Upper lobe of left lung (tissue), 6 donors: ENCODE results near the gene ADAMTS13. TPM values are rescaled to one million over a fixed set of nuclear protein-coding genes. Genes with fewer than 3 reads are reported as not detected.

Source experiments
- ATAC-seq, 2 donors: fragments of 200-7000 bp; cut with Tn5 transposase; one replicate each; pipeline ENCODE4 v1.9.1; 2022; ENCODE audit warnings: mild to moderate bottlenecking in 2 of 2, moderate library complexity in 2 of 2; ENCODE audit not compliant: low FRiP score in 2 of 2
- DNase-seq, 2 donors: peaks; one replicate each; pipeline ENCODE4 v3.0.0-alpha.2; 2019 to 2020
- H3K27ac ChIP-seq, 4 donors: fragments of 200-600 bp; sonication (generic); one replicate each; pipeline ENCODE4 v1.5.1; 2016 to 2019
- H3K27me3 ChIP-seq, 4 donors: fragments of 200-600 bp; sonication (generic); one replicate each; pipeline ENCODE4 v1.5.1; 2017 to 2019
- H3K36me3 ChIP-seq, 4 donors: fragments of 200-600 bp; sonication (generic); one replicate each; pipeline ENCODE4 v1.5.1; 2016 to 2019
- H3K4me1 ChIP-seq, 4 donors: fragments of 200-600 bp; sonication (generic); one replicate each; pipeline ENCODE4 v1.5.1; 2018 to 2019
- H3K4me3 ChIP-seq, 4 donors: fragments of 200-600 bp; sonication (generic); one replicate each; pipeline ENCODE4 v1.5.1; 2017 to 2019; ENCODE audit warnings: mild to moderate bottlenecking in 2 of 4, moderate library complexity in 1 of 4
- H3K9me3 ChIP-seq, 4 donors: fragments of 200-600 bp; sonication (generic); one replicate each; pipeline ENCODE4 v1.5.1; 2018 to 2019
- EP300 ChIP-seq, 4 donors: sonication (generic); formaldehyde crosslinking; IDR thresholded peaks; one replicate each; pipeline ENCODE4 v1.5.1; 2017; ENCODE audit warnings: antibody characterized with exemption in 4 of 4, control low read depth in 2 of 4
- POLR2A ChIP-seq, 4 donors: fragments of 450-650 bp; IDR thresholded peaks; one replicate each; pipeline ENCODE4 v1.5.1; 2016 to 2017; ENCODE audit warnings: antibody characterized with exemption in 4 of 4, mild to moderate bottlenecking in 2 of 4
- POLR2AphosphoS5 ChIP-seq, 2 donors: sonication (generic); formaldehyde crosslinking; IDR thresholded peaks; one replicate each; pipeline ENCODE4 v1.5.1; 2017; ENCODE audit warnings: antibody characterized with exemption in 2 of 2
- WGBS, 2 donors: methylation state at CpG; one replicate each; pipeline ENCODE4 v1.1.5; 2017 to 2018; 5-methylcytosine and 5-hydroxymethylcytosine counted together
- total RNA-seq, 6 donors: library from RNA; depleted of rRNA in 4 of 6; stranded (reverse); fragments of >200 nt in 4 of 6; gene quantifications; one replicate each; pipeline versions ENCODE4 v1.1.0 to v1.2.1, GENCODE V29; 2016 to 2021
- TF ChIP-seq, protein P1 (sequence below), 6 experiments: fragments of 450-650 bp in 4 of 6; fragments of 200-600 bp in 2 of 6; sonication (generic) in 2 of 6; IDR thresholded peaks; one replicate each; pipeline ENCODE4 v1.5.1; 2016 to 2019; ENCODE audit warnings: antibody characterized with exemption in 6 of 6
- donor health status: DM: no; HTN: no; CAD: no; lungs with moderate emphysema.
- donor health status: DM: no; HTN: yes; CAD: no; lungs with severe emphysema.

Gene ADAMTS13
- total RNA-seq, 6 donors from 2014 or later, result 1.4 to 9.4 (median 2.5) TPM

DNA sequence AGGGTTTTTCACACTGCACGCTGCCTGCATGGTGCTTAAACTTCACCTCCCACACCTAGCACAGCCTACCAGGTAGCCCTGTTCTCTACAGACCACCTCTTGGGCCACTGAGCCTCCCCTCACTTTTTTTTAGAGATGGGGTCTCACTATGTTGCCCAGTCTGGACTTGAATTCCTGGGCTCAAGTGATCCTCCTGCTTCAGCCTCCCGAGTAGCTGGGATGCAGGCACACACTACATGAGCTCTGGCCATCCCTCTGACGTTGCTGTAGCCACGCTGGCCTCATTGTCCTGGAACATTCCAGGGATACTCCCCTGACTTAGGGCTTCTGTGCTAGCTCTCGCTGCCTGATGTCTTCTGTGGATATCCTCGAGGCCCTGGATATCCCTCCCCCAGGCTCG is 30.4 kb downstream of the ADAMTS13 start:
- Histone ChIP-seq H3K9me3 (no peaks in the 10 kb centered on the region), H3K36me3 (no peaks in the 10 kb centered on the region), H3K4me3 (no peak overlapping the region), H3K4me1 (no peaks in the 10 kb centered on the region), H3K27ac (no peak overlapping the region), H3K27me3 (no peaks in the 10 kb centered on the region)
- 85 to 100% methylated on average over 4 to 7 of the region's 7 CpGs for WGBS, 2 donors
- no peak for DNase-seq
- no peak for ATAC-seq
- no peak for TF ChIP-seq EP300 (IDR thresholded peaks at IDR 0.05)
- TF ChIP-seq POLR2A (IDR thresholded peaks at IDR 0.05), result no peak
- TF ChIP-seq, protein P1, sequence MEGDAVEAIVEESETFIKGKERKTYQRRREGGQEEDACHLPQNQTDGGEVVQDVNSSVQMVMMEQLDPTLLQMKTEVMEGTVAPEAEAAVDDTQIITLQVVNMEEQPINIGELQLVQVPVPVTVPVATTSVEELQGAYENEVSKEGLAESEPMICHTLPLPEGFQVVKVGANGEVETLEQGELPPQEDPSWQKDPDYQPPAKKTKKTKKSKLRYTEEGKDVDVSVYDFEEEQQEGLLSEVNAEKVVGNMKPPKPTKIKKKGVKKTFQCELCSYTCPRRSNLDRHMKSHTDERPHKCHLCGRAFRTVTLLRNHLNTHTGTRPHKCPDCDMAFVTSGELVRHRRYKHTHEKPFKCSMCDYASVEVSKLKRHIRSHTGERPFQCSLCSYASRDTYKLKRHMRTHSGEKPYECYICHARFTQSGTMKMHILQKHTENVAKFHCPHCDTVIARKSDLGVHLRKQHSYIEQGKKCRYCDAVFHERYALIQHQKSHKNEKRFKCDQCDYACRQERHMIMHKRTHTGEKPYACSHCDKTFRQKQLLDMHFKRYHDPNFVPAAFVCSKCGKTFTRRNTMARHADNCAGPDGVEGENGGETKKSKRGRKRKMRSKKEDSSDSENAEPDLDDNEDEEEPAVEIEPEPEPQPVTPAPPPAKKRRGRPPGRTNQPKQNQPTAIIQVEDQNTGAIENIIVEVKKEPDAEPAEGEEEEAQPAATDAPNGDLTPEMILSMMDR (IDR thresholded peaks at IDR 0.05), result no peak
- TF ChIP-seq POLR2AphosphoS5 (IDR thresholded peaks at IDR 0.05), result no peak

- H3K27me3 ChIP-seq, result no peaks in the 10 kb centered on the region
- no peak for DNase-seq
Measured at GRCh38 chr9:133453651-133454050, 31.5 kb downstream of the ADAMTS13 start.

GRCh38 chr9:133454325-133454724 is 32.2 kb downstream of the ADAMTS13 start:
- Histone ChIP-seq H3K4me1 (peaks cover 4 to 9% (median 5%) of the 10 kb centered on the region in 4 donors), H3K27ac (no peak overlapping the region), H3K9me3 (no peaks in the 10 kb centered on the region), H3K4me3 (no peak overlapping the region), H3K36me3 (no peaks in the 10 kb centered on the region), H3K27me3 (no peaks in the 10 kb centered on the region)
- ATAC-seq, result no peak
- TF ChIP-seq POLR2A (IDR thresholded peaks at IDR 0.05), result no peak
- no peak for TF ChIP-seq EP300 (IDR thresholded peaks at IDR 0.05)
- no peak for TF ChIP-seq POLR2AphosphoS5 (IDR thresholded peaks at IDR 0.05)
- TF ChIP-seq, protein P1 (IDR thresholded peaks at IDR 0.05), result no peak
- 90 to 92% methylated on average over 16 to 19 of the region's 19 CpGs for WGBS, 2 donors
- no peak for DNase-seq

More at GRCh38 chr9:133453651-133454050, 31.5 kb downstream of the ADAMTS13 start:
- Histone ChIP-seq H3K4me1 (peaks cover 0 to 2% (median 0%) of the 10 kb centered on the region in 4 donors), H3K36me3 (no peaks in the 10 kb centered on the region), H3K4me3 (no peak overlapping the region), H3K9me3 (no peaks in the 10 kb centered on the region), H3K27ac (no peak overlapping the region)
- ATAC-seq, result no peak
- TF ChIP-seq, protein P1 (IDR thresholded peaks at IDR 0.05), result no peak
- TF ChIP-seq POLR2A (IDR thresholded peaks at IDR 0.05) (no peak), EP300 (IDR thresholded peaks at IDR 0.05) (no peak), POLR2AphosphoS5 (IDR thresholded peaks at IDR 0.05) (no peak)
- 78 to 82% methylated on average over 11 of the region's 11 CpGs for WGBS, 2 donors

- DNase-seq (no peak), ATAC-seq (no peak)
- WGBS, 2 donors, result 94 to 96% methylated on average over 4 to 19 of the region's 20 CpGs
- H3K27me3 ChIP-seq, result no peaks in the 10 kb centered on the region
- H3K27ac ChIP-seq, result no peak overlapping the region
- H3K4me3 ChIP-seq, result no peak overlapping the region
- no peaks in the 10 kb centered on the region for H3K36me3 ChIP-seq
- no peaks in the 10 kb centered on the region for H3K9me3 ChIP-seq
- TF ChIP-seq, protein P1 (IDR thresholded peaks at IDR 0.05), result no peak
- TF ChIP-seq EP300 (IDR thresholded peaks at IDR 0.05) (no peak), POLR2A (IDR thresholded peaks at IDR 0.05) (no peak), POLR2AphosphoS5 (IDR thresholded peaks at IDR 0.05) (no peak)
- H3K4me1 ChIP-seq, result peaks cover 4 to 10% (median 6%) of the 10 kb centered on the region in 4 donors
Measured at GRCh38 chr9:133454943-133455673, 32.9 kb downstream of the ADAMTS13 start.

DNA sequence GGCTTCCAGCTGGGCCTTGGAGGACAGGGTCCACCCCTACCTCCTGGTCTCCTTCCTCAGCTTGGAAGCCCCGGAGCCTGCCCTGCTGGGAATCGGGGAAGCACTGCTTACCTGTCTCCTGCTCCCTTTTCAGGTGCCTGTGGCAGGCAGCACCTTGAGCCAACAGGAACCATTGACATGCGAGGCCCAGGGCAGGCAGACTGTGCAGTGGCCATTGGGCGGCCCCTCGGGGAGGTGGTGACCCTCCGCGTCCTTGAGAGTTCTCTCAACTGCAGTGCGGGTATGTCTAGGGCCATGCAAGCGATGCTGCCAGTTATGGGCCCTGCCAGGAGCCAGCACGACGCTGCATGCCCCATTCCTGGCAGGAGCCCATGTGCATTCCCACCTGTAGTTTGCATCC is 33.8 kb downstream of the ADAMTS13 start:
- ATAC-seq, result no peak
- Histone ChIP-seq H3K27ac (no peak overlapping the region), H3K36me3 (no peaks in the 10 kb centered on the region), H3K9me3 (no peaks in the 10 kb centered on the region), H3K4me3 (no peak overlapping the region), H3K27me3 (no peaks in the 10 kb centered on the region), H3K4me1 (peaks cover 11 to 19% (median 12%) of the 10 kb centered on the region in 4 donors)
- 97 to 100% methylated on average over 3 to 9 of the region's 11 CpGs for WGBS, 2 donors
- DNase-seq, result no peak
- TF ChIP-seq POLR2AphosphoS5 (IDR thresholded peaks at IDR 0.05), result no peak
- TF ChIP-seq, protein P1 (IDR thresholded peaks at IDR 0.05), result no peak
- TF ChIP-seq POLR2A (IDR thresholded peaks at IDR 0.05), result no peak
- TF ChIP-seq EP300 (IDR thresholded peaks at IDR 0.05), result no peak
